ENCODE measurements around the gene SUMO3.

SUMO3 gene

DNA sequence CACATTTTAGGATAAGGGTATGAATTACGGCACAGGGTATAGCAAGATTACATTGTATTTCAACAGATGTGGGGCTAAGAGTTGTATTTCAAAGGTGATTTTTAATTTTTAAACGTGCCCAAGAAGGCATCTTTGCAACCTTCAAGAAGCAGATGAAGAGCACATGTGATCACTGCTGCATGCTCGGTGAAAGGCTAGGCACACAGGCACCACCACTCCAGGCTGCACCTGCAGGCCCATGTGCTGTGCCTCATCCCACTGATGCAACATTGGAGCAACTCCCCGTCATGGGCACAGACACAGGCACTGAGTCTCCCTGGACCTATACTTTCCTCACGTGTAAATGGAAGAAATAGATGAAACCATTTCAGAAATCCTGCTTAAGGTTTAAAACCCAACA lies 39.8 kb downstream of the SUMO3 start:
- no peak for DNase-seq

DNA sequence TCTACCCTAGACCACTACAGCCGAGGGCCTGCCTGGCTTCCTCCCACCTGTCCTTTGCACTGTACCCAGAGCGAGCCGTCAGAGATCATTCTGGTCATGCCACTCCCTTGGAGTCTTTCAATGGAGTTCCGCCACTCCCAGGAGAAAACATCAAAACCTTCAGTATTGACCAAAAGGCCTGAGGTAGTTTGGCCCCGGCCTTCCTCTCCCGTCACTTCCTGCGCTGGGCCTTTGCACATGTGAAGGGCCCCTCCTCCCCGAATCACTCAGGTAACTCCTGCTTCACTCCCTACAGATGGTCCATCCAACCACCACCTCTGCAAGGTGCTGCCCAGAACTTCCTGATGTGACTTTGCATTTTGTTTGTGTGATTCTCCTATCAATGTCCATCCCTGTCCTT lies 42.9 kb downstream of the SUMO3 start:
- DNase-seq: no peak

DNA sequence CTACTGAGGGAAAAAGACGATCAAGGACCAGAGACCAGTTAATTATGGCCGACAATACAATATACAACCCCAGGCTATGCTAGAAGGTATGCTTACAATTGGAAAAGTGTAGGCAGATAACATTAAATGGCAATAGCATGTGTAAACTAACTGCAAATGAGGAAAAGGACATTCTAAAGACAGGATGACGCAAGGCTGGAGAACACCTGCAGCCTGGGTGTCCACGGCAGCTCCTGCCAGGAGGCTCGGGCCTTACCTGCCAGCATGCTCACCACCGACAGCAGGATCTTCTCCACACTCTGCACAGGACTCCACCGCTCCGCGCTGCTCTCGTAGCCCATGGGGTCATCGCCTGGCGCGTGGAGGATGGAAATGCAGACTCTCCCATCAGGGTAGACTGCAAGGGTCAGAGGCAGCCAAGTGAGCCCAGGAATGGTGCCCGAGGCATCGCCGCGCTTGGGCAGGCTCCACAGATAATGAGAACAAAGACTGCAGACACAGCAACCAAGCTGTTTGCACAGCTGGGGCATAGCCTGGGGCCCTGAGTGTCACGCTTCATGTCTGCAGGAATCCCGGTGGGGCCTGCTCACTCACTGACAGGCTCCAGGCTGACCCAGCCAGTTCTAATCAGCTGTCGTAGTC lies 44.5 kb downstream of the SUMO3 start:
- DNase-seq: no peak

DNA sequence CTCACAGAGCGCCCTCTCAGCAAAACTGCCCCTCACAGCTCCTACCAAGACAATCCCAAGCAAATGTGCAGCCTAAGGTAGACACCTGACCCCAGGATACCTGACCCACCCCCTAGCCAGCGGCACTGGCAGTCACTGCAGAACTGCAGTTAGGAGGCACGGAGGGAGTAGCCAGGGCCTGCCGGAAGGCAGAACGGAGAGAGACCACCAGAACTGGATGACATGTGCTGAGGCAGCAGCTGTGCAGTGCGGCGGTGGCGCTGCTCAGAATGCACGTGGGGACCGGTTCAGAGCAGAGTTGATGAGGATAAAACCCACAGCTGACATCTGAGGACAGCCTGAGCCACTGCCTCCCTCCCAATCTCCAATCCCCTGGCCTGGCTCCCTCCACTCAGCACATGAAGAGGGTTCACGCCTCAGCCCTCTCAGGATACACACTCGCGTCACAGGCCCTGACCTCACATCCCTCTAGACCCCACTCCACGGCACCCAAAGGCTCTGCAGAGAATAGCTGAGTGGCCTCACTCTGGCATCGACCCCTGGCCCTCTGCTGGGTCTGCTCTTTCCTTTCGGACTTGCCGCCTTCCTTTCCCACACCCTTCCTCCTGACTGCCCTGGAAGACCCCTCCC lies 45.9 kb downstream of the SUMO3 start:
- no peak for DNase-seq

DNA sequence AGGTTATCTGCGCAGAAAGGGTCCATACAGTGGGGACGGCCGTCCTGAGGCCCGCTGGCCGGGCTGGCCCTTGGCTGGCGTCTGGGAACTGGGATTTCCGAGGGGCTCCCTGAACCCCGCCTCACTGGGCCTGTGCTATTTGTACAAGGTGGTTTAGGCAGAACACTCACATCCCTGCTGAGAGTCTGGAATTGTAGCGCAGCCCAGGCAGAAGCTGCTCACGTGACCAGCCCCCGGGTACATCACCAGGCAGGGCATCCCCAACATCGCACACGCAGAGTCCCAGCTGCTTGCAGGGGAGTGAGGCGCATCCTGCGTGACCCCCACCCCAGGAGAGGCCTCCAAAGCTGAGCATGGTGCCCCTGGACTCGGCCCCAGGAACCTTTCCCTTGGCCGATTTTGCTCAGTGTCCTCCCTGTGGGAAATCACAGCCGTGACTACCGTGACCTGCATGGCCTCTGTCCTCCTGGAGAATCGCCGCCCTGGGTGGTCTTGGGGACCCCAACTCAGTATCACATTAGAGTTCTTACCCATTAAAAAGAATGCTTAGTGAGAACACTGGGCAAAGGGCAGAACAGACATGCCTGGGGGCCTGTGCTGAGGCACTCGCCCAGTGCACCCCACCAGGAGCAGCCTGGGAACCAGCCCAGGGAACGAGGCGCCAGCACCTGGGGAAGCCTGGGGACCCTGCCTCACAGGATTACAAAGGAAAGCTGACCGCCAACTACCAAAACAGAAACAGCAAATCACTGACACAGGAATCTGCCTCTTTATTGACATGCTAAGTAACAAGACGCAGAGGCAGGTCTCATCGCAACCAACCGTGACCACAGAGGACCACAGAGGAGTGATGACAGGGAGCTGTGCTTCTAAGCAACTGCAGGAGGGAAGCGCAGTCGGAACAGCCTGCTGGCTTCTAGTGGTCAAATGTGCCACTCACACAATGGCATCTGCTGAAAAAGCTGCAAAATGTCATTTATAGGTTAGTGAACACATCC lies 49.7 kb downstream of the SUMO3 start:
- no peak for DNase-seq

DNA sequence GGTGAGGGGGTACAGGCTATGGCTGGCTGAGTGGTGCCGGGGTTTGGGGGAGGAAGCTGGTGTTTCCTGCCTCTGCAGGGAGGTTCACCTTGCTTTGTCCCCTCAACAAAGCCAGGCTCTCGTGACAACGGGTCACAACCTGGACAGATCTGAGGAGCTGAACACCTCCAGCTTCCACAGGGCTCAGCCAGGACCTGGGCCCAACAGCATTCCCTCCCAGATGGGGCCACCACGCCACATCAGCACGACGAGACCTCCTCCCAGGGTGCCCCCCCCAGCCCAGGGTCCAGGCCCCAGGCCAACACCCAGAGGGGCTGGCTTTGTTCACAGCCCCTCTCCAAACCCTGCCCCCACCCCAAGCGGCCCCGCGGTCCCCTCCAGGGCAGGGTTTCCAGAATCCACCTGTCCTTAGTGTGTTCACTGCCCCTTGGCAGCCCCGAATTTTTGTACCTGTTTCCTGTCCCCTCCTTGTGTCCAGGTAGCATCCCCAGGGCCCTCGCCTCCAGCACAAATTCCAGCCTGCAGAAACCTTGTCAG lies 51.0 kb downstream of the SUMO3 start:
- no peak for DNase-seq

DNA sequence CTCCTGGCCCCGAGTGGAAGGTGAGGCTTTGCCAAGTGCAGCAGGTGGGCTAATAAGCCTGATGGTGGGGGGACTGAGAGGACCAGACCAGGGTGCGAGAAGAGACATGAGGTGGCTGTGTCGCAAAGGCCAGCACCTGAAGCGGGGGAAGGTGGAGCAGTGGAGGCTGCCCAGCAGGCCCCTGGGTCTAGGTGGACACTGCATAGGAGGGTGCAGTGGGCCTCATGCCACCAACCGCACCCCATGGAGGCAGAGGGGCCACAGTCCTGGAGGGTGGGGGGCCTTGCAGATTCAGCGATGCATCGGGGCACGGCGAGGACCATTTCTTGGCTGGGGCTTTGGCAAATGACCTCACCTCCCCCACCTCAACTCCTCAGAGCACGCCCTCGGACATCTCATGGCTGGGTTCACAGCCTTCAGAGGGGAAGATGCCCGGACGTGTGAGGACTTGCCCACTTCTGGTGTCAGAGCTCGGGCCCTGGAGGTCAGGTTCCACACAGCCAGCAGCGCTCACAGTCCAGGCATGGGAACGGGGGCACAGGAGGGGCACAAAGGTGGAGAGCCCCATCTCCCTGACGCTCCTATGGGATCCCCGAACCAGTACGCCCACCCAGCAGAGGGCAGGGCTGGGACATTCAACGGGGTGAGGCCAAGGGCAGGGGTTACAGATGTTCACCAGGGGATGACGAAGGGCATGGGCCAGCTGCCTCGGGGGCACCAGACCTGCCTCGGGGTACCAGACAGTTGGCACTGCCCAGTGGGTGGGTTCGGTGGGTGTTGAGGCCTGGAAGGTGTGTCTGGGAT lies 51.6 kb downstream of the SUMO3 start:
- no peak for DNase-seq

DNA sequence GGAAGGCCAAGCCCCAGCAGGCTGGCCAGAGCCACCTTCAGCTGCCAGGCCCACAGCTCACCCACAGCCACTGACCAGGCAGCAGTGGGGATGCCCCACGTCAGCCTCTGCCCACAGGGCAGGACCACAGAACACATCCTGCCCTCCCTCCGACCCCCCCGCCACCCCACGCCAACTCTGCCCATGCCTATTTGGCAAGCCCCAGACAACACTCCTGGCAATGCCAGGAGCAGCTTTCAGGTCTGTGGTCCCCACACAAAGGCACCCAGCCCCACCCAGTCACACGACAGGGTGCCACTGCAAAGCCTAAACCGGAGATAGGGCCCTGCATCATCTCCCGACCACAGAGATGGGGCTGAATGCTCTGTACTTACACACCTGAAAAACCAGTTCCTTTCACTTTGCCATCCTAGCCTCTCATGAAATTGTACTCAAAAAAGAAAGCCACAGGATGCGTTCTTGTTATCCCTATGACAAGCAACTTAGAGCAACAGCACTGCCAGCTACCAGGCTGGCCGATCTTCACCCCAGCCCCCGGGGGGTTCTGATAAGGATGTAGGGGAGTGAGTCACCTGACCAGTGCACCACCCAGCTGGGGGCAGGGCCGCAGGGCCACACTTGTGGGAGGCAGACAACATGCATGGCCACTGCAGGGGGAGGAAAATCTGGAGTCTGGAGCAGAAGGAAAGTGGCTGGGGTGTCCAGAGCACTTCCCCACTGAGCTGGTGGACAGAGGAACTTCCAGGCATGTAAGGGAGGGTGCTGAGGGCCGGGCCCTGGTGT lies 52.4 kb downstream of the SUMO3 start:
- no peak for DNase-seq

DNA sequence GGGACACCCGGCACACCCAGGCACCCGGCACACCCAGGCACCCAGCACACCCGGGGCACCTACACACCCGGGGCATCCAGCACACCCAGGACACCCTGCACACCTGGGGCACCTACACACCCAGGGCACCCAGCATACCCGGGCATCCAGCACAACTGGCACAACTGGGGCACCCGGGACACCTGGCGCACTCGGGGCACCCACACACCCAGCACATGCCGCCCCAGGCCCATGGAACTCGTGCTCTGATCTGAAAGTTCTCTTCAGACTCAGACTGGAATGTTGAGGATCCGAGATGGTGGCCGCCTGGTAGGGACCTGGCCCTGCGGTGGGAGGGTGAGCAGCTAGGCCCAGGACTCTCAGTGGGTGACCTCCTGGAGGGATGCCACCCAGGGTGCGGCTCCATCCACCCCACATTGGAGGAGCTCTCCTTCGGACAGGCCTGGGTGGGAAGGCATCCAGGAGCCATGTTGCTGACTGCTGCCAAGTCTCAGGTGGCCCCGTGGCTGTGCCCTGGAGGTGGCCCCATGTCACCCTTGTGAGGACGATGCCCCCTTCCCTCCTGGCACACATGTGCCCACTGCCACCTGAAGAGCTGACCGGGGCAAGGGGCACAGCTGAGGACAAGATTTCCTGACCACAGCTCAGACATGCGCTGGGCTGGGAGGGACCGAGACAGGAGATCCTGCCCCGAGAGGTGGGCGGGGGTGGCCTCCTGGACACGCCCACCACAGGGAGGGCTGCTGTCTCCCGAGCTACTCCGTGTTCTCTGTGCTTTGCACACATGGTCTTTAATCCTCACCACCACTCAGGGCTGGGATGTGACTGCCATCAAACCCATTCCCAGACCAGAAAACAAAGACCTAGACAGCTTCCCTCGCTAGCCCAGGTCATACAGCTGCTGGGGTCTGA lies 53.3 kb downstream of the SUMO3 start:
- DNase-seq: no peak

DNA sequence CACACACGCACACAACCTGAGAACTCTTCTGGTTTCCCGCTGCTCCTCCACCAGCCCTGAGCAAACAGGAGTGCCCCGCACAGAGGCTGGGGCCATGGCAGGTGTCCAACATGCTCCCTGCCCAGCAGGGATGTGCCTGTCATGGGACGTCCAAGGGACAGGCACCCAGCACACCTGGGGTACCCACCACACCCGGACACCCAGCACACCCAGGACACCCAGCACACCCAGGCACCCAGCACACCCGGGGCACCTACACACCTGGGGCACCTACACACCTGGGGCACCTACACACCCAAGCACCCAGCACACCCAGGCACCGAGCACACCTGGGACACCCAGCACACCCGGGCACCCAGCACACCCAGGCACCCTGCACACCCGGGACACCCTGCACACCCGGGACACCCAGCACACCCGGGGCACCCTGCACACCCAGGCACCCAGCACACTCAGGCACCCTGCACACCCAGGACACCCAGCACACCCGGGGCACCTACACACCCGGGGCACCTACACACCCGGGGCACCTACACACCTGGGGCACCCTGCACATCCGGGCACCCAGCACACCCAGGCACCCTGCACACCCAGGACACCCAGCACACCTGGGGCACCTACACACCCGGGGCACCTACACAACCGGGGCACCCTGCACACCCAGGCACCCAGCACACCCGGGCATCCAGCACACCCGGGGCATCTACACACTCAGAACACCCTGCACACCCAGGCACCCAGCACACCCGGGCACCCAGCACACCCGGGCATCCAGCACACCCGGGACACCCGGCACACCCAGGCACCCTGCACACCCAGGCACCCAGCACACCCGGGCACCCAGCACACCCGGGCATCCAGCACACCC lies 54.2 kb downstream of the SUMO3 start:
- no peak for DNase-seq

DNA sequence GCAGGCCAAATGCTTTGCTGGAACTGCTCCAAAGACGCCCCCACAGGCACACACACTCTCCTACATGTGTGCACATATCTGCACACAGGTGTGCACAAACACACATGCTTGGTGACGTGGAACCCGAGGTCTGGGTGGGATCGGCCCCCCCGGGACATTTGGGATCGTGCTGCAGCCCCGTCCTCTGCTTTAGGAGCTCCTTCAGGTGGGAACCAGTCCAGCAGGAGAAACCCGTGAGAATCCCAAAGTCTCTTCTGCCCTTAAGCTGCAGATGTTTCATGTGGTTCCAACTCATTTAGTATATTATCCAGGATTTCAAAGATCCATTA lies 54.8 kb downstream of the SUMO3 start:
- no peak for DNase-seq

DNA sequence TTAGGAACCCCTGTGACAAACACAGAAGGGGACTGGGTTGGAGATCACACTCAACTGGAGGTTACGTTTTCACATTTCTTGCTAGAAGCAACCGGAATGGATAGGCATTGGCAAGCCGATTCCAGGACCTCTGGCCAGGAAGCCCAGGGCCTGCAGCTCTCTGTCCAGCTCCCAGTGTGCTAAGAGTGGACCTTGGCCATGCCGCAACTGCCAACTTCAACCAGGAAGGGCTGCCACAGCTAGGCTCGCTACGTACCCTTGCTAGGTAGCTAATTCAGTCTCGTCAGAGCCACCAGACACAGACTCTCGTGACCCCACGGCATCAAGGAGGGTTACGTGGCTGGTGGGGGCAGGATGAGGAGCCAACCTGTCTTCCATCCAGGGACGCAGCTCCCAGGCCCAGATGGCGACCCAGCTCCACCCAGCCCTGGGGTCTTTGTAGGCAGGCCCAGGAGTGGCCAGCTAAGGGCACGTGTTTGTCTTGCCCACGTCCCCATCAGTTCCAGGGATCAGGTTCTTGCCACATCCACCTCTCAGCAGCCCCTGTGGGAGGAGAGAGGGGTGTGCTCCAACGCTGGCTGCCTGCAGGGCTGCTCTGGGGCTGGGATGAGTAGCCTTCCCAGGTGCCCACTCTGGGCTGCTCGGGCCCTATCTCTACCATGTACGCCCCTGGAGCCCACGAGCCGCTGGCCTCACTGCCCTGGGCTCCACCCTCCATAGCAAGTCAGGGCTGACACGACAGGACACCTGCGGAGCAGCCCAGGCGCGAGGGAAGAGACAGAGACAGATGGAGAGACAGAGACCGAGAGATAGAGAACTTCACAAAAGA lies 55.4 kb downstream of the SUMO3 start:
- no peak for DNase-seq

DNA sequence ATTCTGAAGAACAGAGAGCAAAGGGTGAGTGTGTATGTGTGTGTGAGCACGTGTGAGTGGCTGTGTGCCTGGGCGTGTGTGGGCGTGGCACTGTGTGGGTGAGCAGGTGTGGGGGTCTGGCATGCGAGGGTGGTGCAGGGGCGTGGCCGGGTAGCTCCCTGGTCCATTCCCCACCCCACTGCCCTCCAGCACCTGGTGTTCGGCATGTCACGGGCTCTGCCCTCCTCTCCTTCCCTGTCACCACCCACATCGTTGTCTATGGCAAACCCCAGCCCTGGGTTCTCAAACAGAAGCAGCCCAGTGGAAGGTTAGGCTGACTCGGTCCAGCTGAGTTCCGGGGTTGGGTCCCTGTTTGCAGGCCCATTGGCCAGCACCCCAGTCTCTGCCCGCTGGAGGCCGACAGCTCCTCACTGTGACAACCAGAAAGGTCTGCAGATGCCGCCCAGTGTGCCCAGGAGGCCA lies 56.1 kb downstream of the SUMO3 start:
- no peak for DNase-seq

DNA sequence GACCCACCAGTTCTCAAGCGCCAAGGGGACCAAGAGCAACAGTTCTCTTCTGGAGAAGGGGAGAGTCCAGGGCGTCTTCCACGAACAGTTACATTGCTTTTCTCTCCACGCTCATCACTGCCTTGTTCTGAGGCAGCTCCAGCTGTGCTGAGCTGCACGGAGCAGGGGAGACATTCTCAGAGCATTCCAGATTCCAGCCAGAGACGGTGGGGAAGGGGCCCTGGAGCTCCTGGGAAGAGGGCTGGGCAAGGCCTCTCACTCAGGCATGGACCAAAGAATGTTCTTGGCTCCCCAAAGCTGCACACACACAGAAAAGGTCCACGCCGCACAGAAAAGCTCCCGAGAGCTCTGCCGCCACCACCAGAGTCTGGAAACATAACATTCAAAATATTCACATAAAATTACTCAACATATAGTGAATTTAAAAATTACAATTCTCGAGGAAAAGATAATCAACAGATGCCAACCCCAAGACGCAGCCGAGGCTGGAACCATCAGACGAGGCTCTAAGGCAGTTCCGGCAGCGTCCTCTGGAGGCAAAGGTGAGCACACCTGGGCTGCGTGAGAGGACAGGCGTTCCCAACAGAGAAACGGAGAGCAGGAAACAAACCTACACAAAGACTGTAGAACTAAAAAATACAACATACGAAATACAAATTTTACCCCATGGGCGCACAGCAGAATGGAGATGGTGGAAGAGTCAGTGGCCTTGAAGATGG lies 56.7 kb downstream of the SUMO3 start:
- DNase-seq: no peak

DNA sequence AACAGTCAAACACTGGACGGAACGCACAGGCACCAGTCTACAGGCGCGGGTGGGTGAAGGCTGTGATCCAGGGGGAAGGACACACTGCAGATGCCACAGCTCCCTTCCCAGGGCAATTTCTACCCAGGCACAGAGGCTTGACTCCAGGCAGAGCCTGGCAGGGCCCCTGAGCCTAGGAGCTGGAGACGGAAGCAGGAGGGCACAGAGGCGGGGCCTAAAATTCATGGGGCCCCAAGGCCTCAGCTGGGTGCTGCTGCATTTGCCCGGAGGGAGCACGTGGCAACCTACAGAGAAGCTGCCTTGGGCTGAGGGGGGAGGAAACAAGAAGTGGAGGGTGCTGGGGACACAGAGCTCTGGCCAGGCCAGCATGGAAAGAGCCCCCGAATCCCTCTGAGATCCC lies 57.5 kb downstream of the SUMO3 start:
- no peak for DNase-seq

DNA sequence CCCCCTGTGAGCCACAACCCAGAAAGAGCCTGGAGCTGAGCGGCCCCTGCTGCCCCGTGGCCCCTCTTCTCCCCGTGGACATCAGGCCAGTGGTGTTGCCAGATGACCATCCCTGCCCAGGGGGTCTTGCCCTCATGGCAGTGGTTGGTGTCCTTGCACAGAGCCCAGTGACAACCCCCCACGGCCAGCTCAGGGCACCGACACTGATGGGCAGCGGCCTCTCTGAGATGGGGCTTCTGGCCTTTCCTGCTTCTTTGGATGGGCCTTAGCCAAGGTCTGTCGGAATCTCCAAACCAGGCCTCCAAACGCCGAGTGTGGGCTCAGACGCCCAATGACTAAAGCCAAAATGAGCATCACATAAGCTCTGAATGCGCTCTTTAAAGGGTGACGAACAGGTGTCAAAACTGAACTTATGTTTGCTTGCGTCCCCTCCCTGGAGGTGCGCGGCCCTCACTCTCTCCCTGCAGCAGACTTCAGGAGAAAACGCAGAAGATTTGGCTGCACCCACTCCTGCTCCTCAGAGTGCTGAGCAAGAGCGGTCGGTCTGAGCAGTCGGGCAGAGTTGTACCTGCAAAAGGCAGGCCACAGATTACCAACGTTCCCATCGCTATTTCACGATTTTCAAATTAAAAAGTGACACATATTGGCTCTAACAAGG lies 58.1 kb downstream of the SUMO3 start:
- DNase-seq: no peak
